Activated CD8-positive, alpha-beta T cell treated with anti-CD3 and anti-CD28 coated beads, Interleukin-2, amount 10 ng/mL, durations not matched to agents 7 days and 5 days (primary cell): ENCODE data around the gene KAT5. TPM values are rescaled to one million over a fixed set of nuclear protein-coding genes. Genes with fewer than 3 reads are reported as not detected.
"Not testable (repeated sequence)": the region's sequence is repeated elsewhere in the genome, so short reads cannot be mapped to it uniquely, and the experiment has no call there.

Source experiments
- ATAC-seq: fragments of 150-1000 bp; cut with Tn5 transposase; one replicate; pipeline ENCODE4 v1.10.0; 2021; ENCODE audit warnings: moderate library complexity
- CTCF ChIA-PET: fragments of 350-600 bp; sonication (Branson Sonifier 250); formaldehyde crosslinking; loops from one replicate; lab custom pipeline; 2021; ENCODE audit warnings: antibody characterized with exemption; lab: Charles Lee
- POLR2A ChIA-PET: fragments of 350-600 bp; sonication (Branson Sonifier 250); formaldehyde crosslinking; loops from one replicate; lab custom pipeline; 2021; ENCODE audit warnings: antibody characterized with exemption; lab: Charles Lee
- DNase-seq: peaks from one replicate; pipeline ENCODE4 v3.0.0-alpha.2; 2020
- H3K27ac Mint-ChIP-seq: one replicate; pipeline ENCODE4 v1.8.0; 2021; ENCODE audit warnings: mild to moderate bottlenecking, mixed read lengths
- H3K27me3 Mint-ChIP-seq: one replicate; pipeline ENCODE4 v1.8.0; 2021; ENCODE audit warnings: low read depth, mixed read lengths
- H3K36me3 Mint-ChIP-seq: one replicate; pipeline ENCODE4 v1.8.0; 2021; ENCODE audit warnings: low read depth, mixed read lengths
- H3K4me1 Mint-ChIP-seq: one replicate; pipeline ENCODE4 v1.8.0; 2021; ENCODE audit warnings: low read depth, mixed read lengths
- H3K4me3 Mint-ChIP-seq: one replicate; pipeline ENCODE4 v1.8.0; 2021; ENCODE audit warnings: mild to moderate bottlenecking, mixed read lengths
- H3K9me3 Mint-ChIP-seq: one replicate; pipeline ENCODE4 v1.8.0; 2022; ENCODE audit warnings: mixed read lengths; ENCODE audit not compliant: insufficient read depth
- total RNA-seq, 2 experiments: library from RNA; stranded (reverse); gene quantifications; one replicate each; pipeline ENCODE4 v1.2.3, GENCODE V29; 2021

The KAT5 gene
- total RNA-seq, 2 experiments from 2014 or later: 63.2 to 68.7 TPM

DNA sequence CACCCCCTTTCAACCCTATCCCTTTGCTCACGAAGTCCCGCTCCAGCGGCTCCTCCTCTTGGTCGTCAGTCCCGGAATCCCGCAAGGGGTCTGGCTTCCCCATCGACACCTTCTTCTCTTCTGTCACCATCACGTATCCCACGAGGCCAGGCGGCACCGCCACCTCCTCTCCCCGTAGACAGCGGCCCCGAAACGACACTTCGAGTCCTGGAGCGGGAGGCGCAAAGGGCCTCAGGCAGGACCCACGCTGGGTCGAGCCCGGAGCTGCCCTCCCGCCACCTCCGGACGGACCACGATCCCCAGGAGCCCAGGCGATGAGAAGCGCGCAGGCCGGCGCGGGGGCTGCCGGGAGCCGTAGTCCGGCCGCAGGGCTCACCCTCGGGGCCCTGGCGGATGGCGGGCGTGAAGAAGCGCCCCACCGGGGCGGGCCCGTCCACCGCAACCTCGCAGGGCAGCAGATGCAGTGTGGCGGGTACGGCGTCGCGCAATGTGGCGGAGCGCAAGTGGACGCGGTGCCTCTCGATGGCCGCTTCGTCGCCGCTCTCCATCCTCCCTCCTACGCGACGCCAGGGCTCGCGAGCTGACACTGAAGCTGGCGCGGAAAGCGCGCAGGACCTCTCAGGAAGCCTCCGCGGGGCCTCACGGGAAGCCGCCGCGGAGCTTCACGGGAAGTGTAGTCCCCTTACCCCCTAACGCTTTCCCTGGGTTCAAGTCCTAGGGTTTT is 8.3 kb downstream of the KAT5 start, which contains the start of gene RNASEH2C:
RNASEH2C (minus strand) TSS at position 588 of the 724 bp plus-strand sequence; CDS start at position 548, 40 bp downstream.
- Mint-ChIP-seq H3K27me3 (peaks cover 2% of the 10 kb centered on the region), H3K36me3 (peaks cover 44% of the 10 kb centered on the region), H3K27ac (peak within 1 kb of the TSS; percentile 89), H3K4me1 (peaks cover 36% of the 10 kb centered on the region), H3K4me3 (peak within 1 kb of the TSS; percentile 95), H3K9me3 (no peaks in the 10 kb centered on the region)
- DNase-seq: peak; percentile 87
- ATAC-seq: peak; percentile 92
- ChIA-PET POLR2A (interaction anchor here (0.6 to 2.1 kb wide), 8 partner anchors 9 to 179 kb away, joined by 3 to 10 read pairs (median 3); partner anchors contain the start of genes CCDC85B, KAT5, PCNX3 and RELA), CTCF (interaction anchor here (0.6 to 2.6 kb wide), 18 partner anchors 9 to 446 kb away, joined by 3 to 19 read pairs (median 4); partner anchors contain the start of genes FIBP, KAT5 and PCNX3)

DNA sequence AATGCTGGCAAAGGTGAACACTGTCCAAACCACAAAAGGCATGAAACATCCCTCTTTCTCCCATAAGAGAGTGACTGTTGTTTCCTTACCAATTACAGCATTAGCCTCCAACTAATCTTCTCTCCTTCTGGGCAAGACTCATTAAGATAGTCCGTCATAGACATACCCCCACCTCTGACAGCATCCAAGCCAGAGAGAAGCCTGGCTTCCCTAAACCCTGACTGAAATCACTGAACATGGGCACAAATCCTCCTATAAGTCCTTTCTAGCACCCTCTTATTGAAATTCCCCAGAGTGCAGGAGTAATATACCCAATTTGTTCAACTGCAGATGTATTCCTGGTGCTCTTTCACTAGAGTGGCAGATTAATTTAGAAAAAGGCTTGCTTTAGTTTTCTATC is 10.2 kb downstream of the KAT5 start:
- ATAC-seq (no peak), DNase-seq (no peak)
- Mint-ChIP-seq H3K36me3 (peaks cover 29% of the 10 kb centered on the region), H3K4me3 (peak overlapping the region; percentile 8), H3K4me1 (peaks cover 35% of the 10 kb centered on the region), H3K27me3 (peaks cover 4% of the 10 kb centered on the region), H3K27ac (no peak overlapping the region), H3K9me3 (no peaks in the 10 kb centered on the region)
- ChIA-PET POLR2A (no interaction called here), CTCF (interaction anchor here (0.7 to 3.1 kb wide), 4 partner anchors 10 to 58 kb away, joined by 3 to 16 read pairs (median 6); partner anchors contain the start of genes AP5B1 and KAT5)

- no peak for DNase-seq
- Mint-ChIP-seq H3K27me3 (peaks cover 5% of the 10 kb centered on the region), H3K27ac (no peak overlapping the region), H3K36me3 (no peaks in the 10 kb centered on the region), H3K9me3 (no peaks in the 10 kb centered on the region), H3K4me3 (no peak overlapping the region), H3K4me1 (peaks cover 5% of the 10 kb centered on the region)
- ChIA-PET POLR2A (interaction anchor here (1.5 kb wide), 1 partner anchor 53 kb away, joined by 3 read pairs; no protein-coding TSS in a partner anchor), CTCF (interaction anchor here (0.6 to 3.2 kb wide), 8 partner anchors 10 to 953 kb away, joined by 3 to 15 read pairs (median 3); partner anchors contain the start of genes AP5B1 and KAT5)
- ATAC-seq: no peak
Observed at GRCh38 chr11:65726660-65727059, 14.6 kb downstream of the KAT5 start.

GRCh38 chr11:65727865-65728264 is 15.8 kb downstream of the KAT5 start:
- Mint-ChIP-seq H3K27ac (no peak overlapping the region), H3K36me3 (no peaks in the 10 kb centered on the region), H3K27me3 (peaks cover 11% of the 10 kb centered on the region), H3K4me1 (no peaks in the 10 kb centered on the region), H3K4me3 (no peak overlapping the region), H3K9me3 (no peaks in the 10 kb centered on the region)
- DNase-seq (no peak), ATAC-seq (no peak)
- POLR2A ChIA-PET: interaction anchor here (0.7 to 1.5 kb wide), 2 partner anchors 52 to 210 kb away, joined by 3 to 5 read pairs; no protein-coding TSS in a partner anchor
- CTCF ChIA-PET: interaction anchor here (1.4 to 3.2 kb wide), 3 partner anchors 16 to 294 kb away, joined by 3 to 15 read pairs (median 7); partner anchors contain the start of genes AP5B1 and KAT5

- Mint-ChIP-seq H3K4me3 (no peak overlapping the region), H3K27ac (no peak overlapping the region), H3K36me3 (no peaks in the 10 kb centered on the region), H3K27me3 (peaks cover 15% of the 10 kb centered on the region), H3K4me1 (no peaks in the 10 kb centered on the region), H3K9me3 (no peaks in the 10 kb centered on the region)
- ATAC-seq: no peak
- no peak for DNase-seq
- POLR2A ChIA-PET: interaction anchor here (0.8 kb wide), 1 partner anchor 10 kb away, joined by 3 read pairs; the partner anchor contains the start of gene RNASEH2C
- CTCF ChIA-PET: interaction anchor here (0.8 kb wide), 1 partner anchor 292 kb away, joined by 3 read pairs; no protein-coding TSS in a partner anchor
Observed at GRCh38 chr11:65730461-65730860, 18.4 kb downstream of the KAT5 start.

- H3K9me3 Mint-ChIP-seq: peaks cover 17% of the 10 kb centered on the region
- ATAC-seq, H3K4me3 Mint-ChIP-seq, H3K36me3 Mint-ChIP-seq, DNase-seq, POLR2A ChIA-PET, H3K4me1 Mint-ChIP-seq, H3K27ac Mint-ChIP-seq: not testable (repeated sequence)
- H3K27me3 Mint-ChIP-seq: peaks cover 31% of the 10 kb centered on the region
- CTCF ChIA-PET: interaction anchor here (1.4 kb wide), 1 partner anchor 82 kb away, joined by 3 read pairs; no protein-coding TSS in a partner anchor
Observed at GRCh38 chr11:65735111-65735510, 23.1 kb downstream of the KAT5 start.

DNA sequence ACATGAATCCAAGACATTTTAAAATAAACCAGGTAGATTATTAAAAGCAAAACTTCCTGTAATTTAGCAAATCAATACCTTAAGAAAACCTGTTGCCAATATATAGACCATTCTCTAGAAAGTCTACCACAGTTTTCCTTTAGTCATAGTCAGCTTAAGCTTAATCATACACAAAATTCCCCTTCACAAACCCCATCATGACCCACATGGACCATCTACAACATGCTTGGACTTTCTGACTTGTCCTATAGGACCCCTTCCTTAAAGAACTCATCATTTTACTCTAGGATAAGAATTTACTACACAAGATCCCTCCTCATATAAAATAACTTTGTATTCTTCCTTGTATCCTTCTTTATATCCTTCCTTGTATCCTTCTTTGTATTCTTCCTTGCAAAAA is 24.8 kb downstream of the KAT5 start:
- Mint-ChIP-seq H3K27ac (no peak overlapping the region), H3K9me3 (peaks cover 17% of the 10 kb centered on the region), H3K27me3 (peaks cover 34% of the 10 kb centered on the region), H3K4me1 (no peaks in the 10 kb centered on the region), H3K4me3 (no peak overlapping the region), H3K36me3 (peaks cover 3% of the 10 kb centered on the region)
- CTCF ChIA-PET: interaction anchor here (1.5 to 3.4 kb wide), 2 partner anchors 10 to 43 kb away, joined by 3 to 17 read pairs; partner anchors contain the start of gene AP5B1
- ATAC-seq (no peak), DNase-seq (no peak)
- POLR2A ChIA-PET: no interaction called here

DNA sequence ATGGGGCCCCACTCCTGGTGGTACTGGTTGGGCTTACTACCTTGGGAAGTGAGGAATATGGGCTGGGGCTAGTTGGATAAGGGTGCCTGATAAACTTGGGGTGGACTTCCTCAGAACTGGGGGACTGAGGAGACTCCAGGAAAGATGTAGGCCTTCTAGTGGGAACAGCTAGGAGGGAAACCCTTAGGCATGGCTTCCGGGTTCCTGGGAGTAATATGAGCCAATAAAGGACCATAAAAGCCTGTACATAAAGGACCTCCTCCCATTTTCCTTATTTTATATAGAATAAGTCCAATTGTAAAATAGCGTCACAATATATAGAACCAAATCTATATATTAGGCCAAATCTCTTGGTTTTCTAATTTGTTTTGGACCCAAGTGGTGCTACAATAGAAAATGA is 27.0 kb downstream of the KAT5 start:
- Mint-ChIP-seq H3K27ac (no peak overlapping the region), H3K9me3 (peaks cover 17% of the 10 kb centered on the region), H3K36me3 (peaks cover 3% of the 10 kb centered on the region), H3K4me1 (no peaks in the 10 kb centered on the region), H3K4me3 (no peak overlapping the region), H3K27me3 (peaks cover 28% of the 10 kb centered on the region)
- ATAC-seq: no peak
- DNase-seq: no peak
- ChIA-PET POLR2A (no interaction called here), CTCF (no interaction called here)

GRCh38 chr11:65741185-65741584 is 29.1 kb downstream of the KAT5 start:
- Mint-ChIP-seq H3K27me3 (peaks cover 30% of the 10 kb centered on the region), H3K4me1 (no peaks in the 10 kb centered on the region), H3K9me3 (peaks cover 15% of the 10 kb centered on the region), H3K36me3 (peaks cover 3% of the 10 kb centered on the region), H3K27ac (no peak overlapping the region), H3K4me3 (no peak overlapping the region)
- ATAC-seq: no peak
- ChIA-PET POLR2A (no interaction called here), CTCF (interaction anchor here (1.8 kb wide), 1 partner anchor 20 kb away, joined by 6 read pairs; the partner anchor contains the start of gene RNASEH2C)
- DNase-seq: no peak

- ChIA-PET CTCF (no interaction called here), POLR2A (interaction anchor here (0.8 kb wide), 1 partner anchor 19 kb away, joined by 4 read pairs; no protein-coding TSS in a partner anchor)
- Mint-ChIP-seq H3K4me1 (no peaks in the 10 kb centered on the region), H3K9me3 (peaks cover 4% of the 10 kb centered on the region), H3K27ac (no peak overlapping the region), H3K27me3 (peaks cover 31% of the 10 kb centered on the region), H3K4me3 (no peak overlapping the region), H3K36me3 (no peaks in the 10 kb centered on the region)
- DNase-seq (no peak), ATAC-seq (no peak)
Observed at GRCh38 chr11:65742353-65742752, 30.3 kb downstream of the KAT5 start.

DNA sequence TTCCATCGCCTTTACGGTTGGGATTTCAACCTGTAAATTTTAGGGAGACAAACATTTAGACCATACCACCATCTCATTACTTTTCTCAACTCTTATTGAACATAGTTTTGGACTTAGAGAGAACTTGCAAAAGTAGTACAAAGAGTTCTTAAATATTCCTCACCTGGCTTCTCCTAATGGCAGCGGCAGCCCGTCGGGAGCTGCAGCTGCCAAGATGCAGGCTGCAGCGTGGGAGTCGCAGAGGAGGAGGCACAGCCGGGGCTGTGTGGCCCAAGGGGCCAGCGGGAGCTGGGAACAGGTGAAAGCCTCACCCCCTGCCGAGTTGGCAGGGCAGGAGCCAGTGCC is 31.6 kb downstream of the KAT5 start:
- peaks cover 27% of the 10 kb centered on the region for H3K27me3 Mint-ChIP-seq
- H3K36me3 Mint-ChIP-seq: no peaks in the 10 kb centered on the region
- no peak overlapping the region for H3K4me3 Mint-ChIP-seq
- ChIA-PET POLR2A (no interaction called here), CTCF (interaction anchor here (1.2 to 1.4 kb wide), 2 partner anchors 20 to 36 kb away, joined by 3 to 7 read pairs; no protein-coding TSS in a partner anchor)
- DNase-seq (no peak), ATAC-seq (no peak)
- no peaks in the 10 kb centered on the region for H3K9me3 Mint-ChIP-seq
- H3K27ac Mint-ChIP-seq: no peak overlapping the region
- no peaks in the 10 kb centered on the region for H3K4me1 Mint-ChIP-seq
